Psoas muscle (tissue), 8 donors: Measurements from ENCODE around the gene SH3GL1. TPM values are rescaled to one million over a fixed set of nuclear protein-coding genes. Genes with fewer than 3 reads are reported as not detected.
"Not testable (repeated sequence)": the region's sequence is repeated elsewhere in the genome, so short reads cannot be mapped to it uniquely, and the experiment has no call there.

Experiments
- ATAC-seq, 4 donors: fragments of 200-7000 bp; cut with Tn5 transposase; one replicate each; pipeline ENCODE4 v1.9.1; 2020; ENCODE audit warnings: moderate library complexity in 3 of 4, mild to moderate bottlenecking in 2 of 4
- DNase-seq, 2 donors: peaks; one replicate each; pipeline ENCODE4 v3.0.0-alpha.2; 2020
- H3K27ac ChIP-seq: fragments of 200-600 bp; one replicate; pipeline ENCODE4 v1.8.0; 2022
- H3K27me3 ChIP-seq, 3 donors: fragments of 200-600 bp in 1 of 3; one replicate each; pipeline versions ENCODE4 v1.6.1 to v1.8.0; 2013 to 2022; ENCODE audit warnings: low read length in 2 of 3, mild to moderate bottlenecking in 2 of 3, moderate library complexity in 1 of 3; ENCODE audit not compliant: insufficient read depth in 3 of 3
- H3K36me3 ChIP-seq, 2 donors: fragments of 200-600 bp in 1 of 2; one replicate each; pipeline versions ENCODE4 v1.6.1 to v1.8.0; 2013 to 2022; ENCODE audit warnings: low read depth in 1 of 2, mild to moderate bottlenecking in 1 of 2, moderate library complexity in 1 of 2; ENCODE audit not compliant: insufficient read depth in 1 of 2
- H3K4me1 ChIP-seq: fragments of 200-600 bp; one replicate; pipeline ENCODE4 v1.8.0; 2022
- H3K4me3 ChIP-seq: fragments of 200-600 bp; one replicate; pipeline ENCODE4 v1.8.0; 2022; ENCODE audit warnings: mild to moderate bottlenecking
- H3K9me3 ChIP-seq: fragments of 200-600 bp; one replicate; pipeline ENCODE4 v1.8.0; 2022
- WGBS, 3 donors: extraction: QIAGEN DNeasy Blood & Tissue Kit; methylation state at CpG; one replicate each; pipeline versions ENCODE4 v1.1.6 to v1.1.7; 2013; 5-methylcytosine and 5-hydroxymethylcytosine counted together
- intact Hi-C, 2 donors: fragments of 100-400 bp; cut with DNase I; formaldehyde crosslinking; loops; one replicate each; pipeline versions ENCODE4 v1.11.0 to v1.14.2; 2022
- polyA plus RNA-seq, 3 donors: library from polyadenylated mRNA; stranded (reverse); fragments of 200-250 nt; gene quantifications; one replicate each; pipeline ENCODE4 v1.2.3, GENCODE V29; 2013
- total RNA-seq, 4 donors: library from RNA; stranded (reverse); fragmentation: NEBNext Ultra II Directional in 2 of 4; extraction: Animal tissue kit (Norgen Biotek cat#: 25700) in 2 of 4; gene quantifications; one replicate each; pipeline versions ENCODE4 v1.2.1 to v1.2.4, GENCODE V29; 2021 to 2023
- TF ChIP-seq, protein P1 (sequence below): fragments of 200-600 bp; IDR thresholded peaks from one replicate; pipeline ENCODE4 v1.8.0; 2022; ENCODE audit warnings: antibody characterized with exemption
- donor health status: healthy with polysubstance abuse.
- donor health status: DM: no; HTN: no; CAD: no; lungs with moderate emphysema.
- donor health status: Bipolar disorder and iron deficiency.
- donor health status: healthy.
- donor health status: DM: yes; HTN: yes; CAD: no.
- donor health status: DM: no; HTN: no; CAD: no.
- donor health status: DM: no; HTN: no; CAD: no.
- donor health status: DM: yes; HTN: yes; CAD: no.

SH3GL1 gene
- total and polyA plus RNA-seq, 7 donors, result 16.0 to 85.6 (median 23.3) TPM

DNA sequence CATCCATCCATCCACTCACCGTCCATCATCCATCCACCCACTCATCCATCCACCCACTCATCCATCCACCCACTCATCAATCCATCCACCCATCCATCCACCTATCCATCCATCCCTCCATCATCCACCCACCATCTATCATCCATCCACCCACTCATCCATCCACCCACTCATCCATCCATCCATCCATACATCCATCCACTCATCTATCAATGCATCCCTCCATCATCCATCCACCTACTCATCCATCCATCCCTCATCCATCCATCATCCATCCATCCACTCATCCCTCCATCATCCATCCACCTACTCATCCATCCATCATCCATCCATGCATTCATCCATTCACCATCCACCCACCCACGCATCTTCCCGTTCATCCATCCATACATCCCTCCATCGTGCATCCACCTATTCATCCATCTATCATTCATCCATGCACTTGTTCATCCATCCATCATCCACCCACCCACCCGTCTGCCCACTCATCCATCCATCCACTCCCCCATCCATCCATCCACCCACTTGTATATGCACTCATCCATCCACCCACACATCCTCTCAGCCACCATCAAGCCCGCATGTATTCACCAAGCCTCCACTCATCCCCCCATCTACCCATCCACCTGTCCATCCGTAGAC is 65.3 kb downstream of the SH3GL1 start:
- ATAC-seq (no peak), DNase-seq (no peak)
- Histone ChIP-seq H3K27ac (no peak overlapping the region), H3K27me3 (no peaks in the 10 kb centered on the region), H3K36me3 (no peaks in the 10 kb centered on the region), H3K9me3 (no peaks in the 10 kb centered on the region), H3K4me1 (peaks cover 5% of the 10 kb centered on the region), H3K4me3 (no peak overlapping the region)
- intact Hi-C loops, result no loop called here
- TF ChIP-seq, protein P1, sequence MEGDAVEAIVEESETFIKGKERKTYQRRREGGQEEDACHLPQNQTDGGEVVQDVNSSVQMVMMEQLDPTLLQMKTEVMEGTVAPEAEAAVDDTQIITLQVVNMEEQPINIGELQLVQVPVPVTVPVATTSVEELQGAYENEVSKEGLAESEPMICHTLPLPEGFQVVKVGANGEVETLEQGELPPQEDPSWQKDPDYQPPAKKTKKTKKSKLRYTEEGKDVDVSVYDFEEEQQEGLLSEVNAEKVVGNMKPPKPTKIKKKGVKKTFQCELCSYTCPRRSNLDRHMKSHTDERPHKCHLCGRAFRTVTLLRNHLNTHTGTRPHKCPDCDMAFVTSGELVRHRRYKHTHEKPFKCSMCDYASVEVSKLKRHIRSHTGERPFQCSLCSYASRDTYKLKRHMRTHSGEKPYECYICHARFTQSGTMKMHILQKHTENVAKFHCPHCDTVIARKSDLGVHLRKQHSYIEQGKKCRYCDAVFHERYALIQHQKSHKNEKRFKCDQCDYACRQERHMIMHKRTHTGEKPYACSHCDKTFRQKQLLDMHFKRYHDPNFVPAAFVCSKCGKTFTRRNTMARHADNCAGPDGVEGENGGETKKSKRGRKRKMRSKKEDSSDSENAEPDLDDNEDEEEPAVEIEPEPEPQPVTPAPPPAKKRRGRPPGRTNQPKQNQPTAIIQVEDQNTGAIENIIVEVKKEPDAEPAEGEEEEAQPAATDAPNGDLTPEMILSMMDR, result no peak
- 93 to 95% (median 94%) methylated on average over 7 of the region's 7 CpGs for WGBS, 3 donors

DNA sequence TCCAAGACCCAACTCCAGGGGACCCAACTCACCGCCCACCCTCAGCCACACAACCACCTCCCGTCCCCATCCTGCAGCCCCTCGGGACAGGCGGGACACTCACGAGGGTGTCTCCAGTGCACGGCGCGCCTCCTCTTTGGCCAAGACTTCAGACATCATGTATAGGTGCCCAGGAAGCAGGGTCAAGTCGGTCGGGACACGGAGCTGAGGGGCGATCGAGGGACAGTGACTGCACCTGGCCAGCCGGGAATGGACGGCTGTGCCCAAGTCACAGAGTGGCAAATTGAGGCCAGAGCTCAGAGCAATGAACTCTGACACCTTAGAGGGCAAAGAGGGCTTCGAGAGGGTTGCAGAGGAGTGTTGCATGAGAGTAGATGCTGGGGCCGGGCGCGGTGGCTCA is 70.5 kb downstream of the SH3GL1 start:
- Histone ChIP-seq H3K27ac (no peak overlapping the region), H3K4me3 (no peak overlapping the region), H3K4me1 (no peaks in the 10 kb centered on the region), H3K9me3 (no peaks in the 10 kb centered on the region), H3K36me3 (no peaks in the 10 kb centered on the region), H3K27me3 (peaks cover 0 to 20% (median 9%) of the 10 kb centered on the region in 3 donors)
- ATAC-seq, result no peak
- 93 to 95% (median 94%) methylated on average over 19 of the region's 19 CpGs for WGBS, 3 donors
- TF ChIP-seq, protein P1, result no peak
- intact Hi-C loops, result no loop called here
- DNase-seq, result no peak

DNA sequence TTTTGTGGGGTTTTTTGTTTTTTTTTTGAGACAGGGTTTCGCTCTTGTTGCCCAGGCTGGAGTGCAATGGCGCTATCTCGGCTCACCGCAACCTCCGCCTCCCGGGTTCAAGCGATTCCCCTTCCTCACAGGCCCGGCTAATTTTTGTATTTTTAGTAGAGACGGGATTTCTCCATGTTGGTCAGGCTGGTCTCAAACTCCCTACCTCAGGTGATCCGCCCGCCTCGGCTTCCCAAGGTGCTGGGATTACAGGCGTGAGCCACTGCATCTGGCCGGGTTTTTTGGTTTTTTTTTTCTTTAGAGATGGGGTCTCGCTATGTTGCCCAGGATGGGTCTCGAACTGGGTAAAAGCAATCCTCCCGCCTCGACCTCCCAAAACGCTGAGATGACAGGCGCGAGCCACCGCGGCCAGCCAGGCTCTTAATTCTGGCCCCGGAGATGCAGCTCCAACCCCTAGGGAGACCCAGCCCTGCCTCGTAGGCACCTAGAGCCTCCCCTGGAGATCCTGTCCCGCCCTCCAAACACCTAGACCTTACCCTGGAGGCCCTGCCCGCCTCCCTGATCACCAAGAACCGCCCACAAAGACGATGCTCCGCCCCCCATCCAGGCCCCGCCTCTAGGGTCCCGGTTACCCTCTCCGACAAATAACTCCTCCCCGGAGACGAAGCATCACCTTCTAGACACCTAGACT is 71.2 kb downstream of the SH3GL1 start:
- DNase-seq, H3K27ac ChIP-seq, H3K36me3 ChIP-seq, ATAC-seq, H3K9me3 ChIP-seq, intact Hi-C loops, H3K4me1 ChIP-seq: not testable (repeated sequence)
- 33 to 39% (median 36%) methylated on average over 26 to 35 of the region's 35 CpGs for WGBS, 3 donors
- Histone ChIP-seq H3K4me3 (peak overlapping the region; percentile 59), H3K27me3 (peaks cover 0 to 20% (median 9%) of the 10 kb centered on the region in 3 donors)

DNA sequence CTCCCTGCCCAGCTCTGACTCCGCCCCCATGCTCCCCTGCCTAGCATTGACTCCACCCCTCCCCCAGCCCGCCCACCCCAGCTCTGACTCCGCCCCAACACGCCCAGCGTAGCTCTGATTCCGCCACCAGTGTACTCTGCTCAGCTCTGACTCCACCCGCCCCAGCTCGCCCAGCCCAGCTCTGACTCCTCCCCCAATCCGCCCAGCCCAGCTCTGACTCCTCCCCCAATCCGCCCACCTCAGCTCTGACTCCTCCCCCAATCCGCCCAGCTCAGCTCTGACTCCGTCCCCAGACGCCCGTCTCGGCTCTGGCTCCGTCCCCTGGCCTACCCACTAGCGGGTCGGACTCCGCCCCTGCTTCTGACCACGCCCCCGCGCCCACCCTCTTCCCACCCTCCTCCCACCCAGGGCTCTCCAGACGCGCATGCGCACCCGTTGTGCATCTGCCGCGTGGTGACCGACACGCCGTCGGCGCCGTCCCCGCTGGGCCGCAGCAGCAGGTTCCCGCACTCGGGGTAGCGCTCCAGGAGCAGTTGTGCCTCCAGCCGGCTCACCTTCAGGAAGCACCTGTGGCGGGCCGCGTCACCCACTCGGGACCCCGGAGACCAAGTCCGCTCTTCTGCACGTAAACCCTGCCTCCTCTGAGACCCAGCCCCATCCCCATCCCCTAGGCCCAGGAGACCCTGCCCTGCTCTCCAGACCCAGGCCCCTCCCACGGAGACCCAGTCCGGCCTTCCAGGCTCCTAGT is 71.9 kb downstream of the SH3GL1 start:
- peak; percentile 88 to 99 for DNase-seq
- 0 to 1% (median 1%) methylated on average over 37 to 49 of the region's 49 CpGs for WGBS, 3 donors
- no peaks in the 10 kb centered on the region for H3K4me1 ChIP-seq
- no peak overlapping the region for H3K27ac ChIP-seq
- H3K4me3 ChIP-seq, result peak overlapping the region; percentile 59
- TF ChIP-seq, protein P1, result no peak
- peak; percentile 92 to 95 (median 94) for ATAC-seq
- no peaks in the 10 kb centered on the region for H3K36me3 ChIP-seq
- peaks cover 0 to 20% (median 9%) of the 10 kb centered on the region in 3 donors for H3K27me3 ChIP-seq
- H3K9me3 ChIP-seq, result no peaks in the 10 kb centered on the region
- intact Hi-C loops, result no loop called here

DNA sequence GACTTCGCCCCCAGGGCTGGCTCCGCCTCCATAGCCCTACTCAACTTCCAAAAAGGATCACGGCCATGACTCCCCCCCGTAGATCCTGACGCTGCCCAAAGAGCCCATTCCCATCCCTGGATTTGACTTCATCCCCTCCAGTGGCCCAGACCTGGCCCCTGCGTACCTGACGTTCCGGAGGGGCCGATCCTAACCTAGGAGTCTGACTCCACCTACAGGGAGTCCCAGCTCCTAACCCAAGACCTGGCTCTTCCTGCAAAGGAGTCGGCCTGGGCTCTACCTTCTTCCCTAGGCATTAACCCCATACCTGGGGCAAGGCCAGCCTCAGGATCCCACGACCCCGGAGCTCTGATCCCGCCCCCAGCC is 72.5 kb downstream of the SH3GL1 start:
- TF ChIP-seq, protein P1, result no peak
- 5 to 12% (median 12%) methylated on average over 13 of the region's 13 CpGs for WGBS, 3 donors
- Histone ChIP-seq H3K4me1 (no peaks in the 10 kb centered on the region), H3K9me3 (no peaks in the 10 kb centered on the region), H3K27ac (no peak overlapping the region), H3K36me3 (no peaks in the 10 kb centered on the region), H3K27me3 (peaks cover 0 to 20% (median 9%) of the 10 kb centered on the region in 3 donors), H3K4me3 (peak overlapping the region; percentile 39)
- DNase-seq (no peak), ATAC-seq (peak in 1 of 4 donors; percentile 5)
- intact Hi-C loops, result no loop called here
